ENCODE data around the gene PDE8B.

PDE8B gene

GRCh38 chr5:77230727-77231470 is 20.4 kb downstream of the PDE8B start:
- H3K4me3 ChIP-seq (ENCODE audit: low read depth, low read length) = no peak overlapping the region
- no peak for DNase-seq (ENCODE audit: low read depth)
- peak; percentile 22; the same call in 1 of the 2 replicates for TF ChIP-seq CTCF (IDR thresholded peaks at IDR 0.05; ENCODE audit: control insufficient read depth, extremely low read depth, insufficient read depth)

GRCh38 chr5:77231471-77232138 is 21.1 kb downstream of the PDE8B start:
- DNase-seq (ENCODE audit: low read depth) = no peak
- H3K4me3 ChIP-seq (ENCODE audit: low read depth, low read length) = no peak overlapping the region
- no peak for TF ChIP-seq CTCF (IDR thresholded peaks at IDR 0.05; ENCODE audit: control insufficient read depth, extremely low read depth, insufficient read depth)

GRCh38 chr5:77232574-77233358 is 22.3 kb downstream of the PDE8B start:
- H3K4me3 ChIP-seq (ENCODE audit: low read depth, low read length) = no peak overlapping the region
- DNase-seq (ENCODE audit: low read depth) = no peak
- no peak for TF ChIP-seq CTCF (IDR thresholded peaks at IDR 0.05; ENCODE audit: control insufficient read depth, extremely low read depth, insufficient read depth)

GRCh38 chr5:77235846-77236721 is 25.6 kb downstream of the PDE8B start:
- no peak for DNase-seq (ENCODE audit: low read depth)
- no peak for TF ChIP-seq CTCF (IDR thresholded peaks at IDR 0.05; ENCODE audit: control insufficient read depth, extremely low read depth, insufficient read depth)

GRCh38 chr5:77239126-77239741 is 28.8 kb downstream of the PDE8B start:
- TF ChIP-seq CTCF (IDR thresholded peaks at IDR 0.05; ENCODE audit: control insufficient read depth, extremely low read depth, insufficient read depth) = peak; percentile 76
- no peak for DNase-seq (ENCODE audit: low read depth)
- H3K4me3 ChIP-seq (ENCODE audit: low read depth, low read length) = no peak overlapping the region

More at GRCh38 chr5:77235846-77236721, 25.6 kb downstream of the PDE8B start:
- H3K4me3 ChIP-seq (ENCODE audit: low read depth, low read length) = no peak overlapping the region

- DNase-seq (ENCODE audit: low read depth) = no peak
- TF ChIP-seq CTCF (IDR thresholded peaks at IDR 0.05; ENCODE audit: control insufficient read depth, extremely low read depth, insufficient read depth) = no peak
- no peak overlapping the region for H3K4me3 ChIP-seq (ENCODE audit: low read depth, low read length)
These were observed 31.0 kb downstream of the PDE8B start for GRCh38 chr5:77241444-77241843.

All from LNCaP clone FGC (cell line).